Measurements from ENCODE around the gene MPP3. TPM values are rescaled to one million over a fixed set of nuclear protein-coding genes. Genes with fewer than 3 reads are reported as not detected.

Gene MPP3
- total RNA-seq, 1 donor from 2014 or later, result 6.1 TPM

- Mint-ChIP-seq H3K4me1 (peaks cover 40% of the 10 kb centered on the region), H3K36me3 (no peaks in the 10 kb centered on the region), H3K27ac (peak overlapping the region; percentile 69), H3K4me3 (peak overlapping the region; percentile 72), H3K27me3 (ENCODE audit: insufficient read depth, low read depth) (peaks cover 8% of the 10 kb centered on the region), H3K9me3 (no peaks in the 10 kb centered on the region)
- Histone ChIP-seq H3F3A (ENCODE audit: low read depth) (peaks cover 4% of the 10 kb centered on the region), H3K4me3 (peak overlapping the region; percentile 19), H3K27me3 (peaks cover 14% of the 10 kb centered on the region), H3K79me2 (ENCODE audit: low read depth) (no peaks in the 10 kb centered on the region), H3K4me1 (peaks cover 11% of the 10 kb centered on the region), H3K36me3 (no peaks in the 10 kb centered on the region), H3K9me3 (ENCODE audit: low read depth) (no peaks in the 10 kb centered on the region), H3K9ac (no peak overlapping the region), H3K4me2 (peak overlapping the region; percentile 61), H2AFZ (replicated peaks) (no peak overlapping the region), H4K20me1 (ENCODE audit: low read depth) (no peaks in the 10 kb centered on the region), H3K27ac (no peak overlapping the region)
- TF ChIP-seq CTCF (IDR thresholded peaks at IDR 0.05) (no peak), EZH2phosphoT487 (IDR thresholded peaks at IDR 0.05) (no peak), EZH2 (IDR thresholded peaks at IDR 0.05) (no peak)
- DNase-seq (ENCODE audit: low spot score), result no peak
Measured at GRCh38 chr17:43759836-43760235, 73.1 kb downstream of the MPP3 start.

GRCh38 chr17:43758497-43759174 is 74.3 kb downstream of the MPP3 start, which contains the start of gene SOST:
TSS of gene SOST (minus strand) at chr17:43758791. CDS start at chr17:43758741, 50 bp downstream.
- Histone ChIP-seq H2AFZ (replicated peaks) (no peak within 1 kb of the TSS), H3F3A (ENCODE audit: low read depth) (peaks cover 4% of the 10 kb centered on the region), H3K4me1 (peaks cover 11% of the 10 kb centered on the region), H3K79me2 (ENCODE audit: low read depth) (no peaks in the 10 kb centered on the region), H3K27me3 (peaks cover 26% of the 10 kb centered on the region), H4K20me1 (ENCODE audit: low read depth) (no peaks in the 10 kb centered on the region), H3K9ac (no peak within 1 kb of the TSS), H3K36me3 (no peaks in the 10 kb centered on the region), H3K27ac (no peak within 1 kb of the TSS), H3K4me3 (no peak within 1 kb of the TSS), H3K9me3 (ENCODE audit: low read depth) (no peaks in the 10 kb centered on the region), H3K4me2 (no peak within 1 kb of the TSS)
- H3K27ac Mint-ChIP-seq, result peak within 1 kb of the TSS; percentile 87
- peak within 1 kb of the TSS; percentile 46 for H3K4me3 Mint-ChIP-seq
- H3K4me1 Mint-ChIP-seq, result peaks cover 40% of the 10 kb centered on the region
- no peak for DNase-seq (ENCODE audit: low spot score)
- H3K36me3 Mint-ChIP-seq, result no peaks in the 10 kb centered on the region
- peaks cover 13% of the 10 kb centered on the region for H3K27me3 Mint-ChIP-seq (ENCODE audit: insufficient read depth, low read depth)
- H3K9me3 Mint-ChIP-seq, result no peaks in the 10 kb centered on the region
- TF ChIP-seq CTCF (IDR thresholded peaks at IDR 0.05) (no peak), EZH2 (IDR thresholded peaks at IDR 0.05) (no peak), EZH2phosphoT487 (IDR thresholded peaks at IDR 0.05) (no peak)

- DNase-seq (ENCODE audit: low spot score), result no peak
- Histone ChIP-seq H3K4me2 (no peak overlapping the region), H3K27ac (no peak overlapping the region), H3K79me2 (ENCODE audit: low read depth) (no peaks in the 10 kb centered on the region), H3K36me3 (no peaks in the 10 kb centered on the region), H4K20me1 (ENCODE audit: low read depth) (no peaks in the 10 kb centered on the region), H3K4me3 (no peak overlapping the region), H3K4me1 (peaks cover 11% of the 10 kb centered on the region), H3K9ac (no peak overlapping the region), H3K27me3 (peaks cover 26% of the 10 kb centered on the region), H3K9me3 (ENCODE audit: low read depth) (no peaks in the 10 kb centered on the region), H2AFZ (replicated peaks) (no peak overlapping the region), H3F3A (ENCODE audit: low read depth) (peaks cover 4% of the 10 kb centered on the region)
- H3K27ac Mint-ChIP-seq, result peak overlapping the region; percentile 62
- peaks cover 14% of the 10 kb centered on the region for H3K27me3 Mint-ChIP-seq (ENCODE audit: insufficient read depth, low read depth)
- no peak for TF ChIP-seq EZH2phosphoT487 (IDR thresholded peaks at IDR 0.05)
- no peak for TF ChIP-seq EZH2 (IDR thresholded peaks at IDR 0.05)
- TF ChIP-seq CTCF (IDR thresholded peaks at IDR 0.05), result no peak
- peaks cover 40% of the 10 kb centered on the region for H3K4me1 Mint-ChIP-seq
- H3K4me3 Mint-ChIP-seq, result peak overlapping the region; percentile 11
- no peaks in the 10 kb centered on the region for H3K36me3 Mint-ChIP-seq
- no peaks in the 10 kb centered on the region for H3K9me3 Mint-ChIP-seq
Measured at GRCh38 chr17:43758086-43758485, 74.9 kb downstream of the MPP3 start.

All from neural progenitor cell (in vitro differentiated cells).